ENCODE data around the gene VSTM4.
A peak's percentile ranks its signal among the peaks of the same experiment; 100 is the strongest.

Gene VSTM4

DNA sequence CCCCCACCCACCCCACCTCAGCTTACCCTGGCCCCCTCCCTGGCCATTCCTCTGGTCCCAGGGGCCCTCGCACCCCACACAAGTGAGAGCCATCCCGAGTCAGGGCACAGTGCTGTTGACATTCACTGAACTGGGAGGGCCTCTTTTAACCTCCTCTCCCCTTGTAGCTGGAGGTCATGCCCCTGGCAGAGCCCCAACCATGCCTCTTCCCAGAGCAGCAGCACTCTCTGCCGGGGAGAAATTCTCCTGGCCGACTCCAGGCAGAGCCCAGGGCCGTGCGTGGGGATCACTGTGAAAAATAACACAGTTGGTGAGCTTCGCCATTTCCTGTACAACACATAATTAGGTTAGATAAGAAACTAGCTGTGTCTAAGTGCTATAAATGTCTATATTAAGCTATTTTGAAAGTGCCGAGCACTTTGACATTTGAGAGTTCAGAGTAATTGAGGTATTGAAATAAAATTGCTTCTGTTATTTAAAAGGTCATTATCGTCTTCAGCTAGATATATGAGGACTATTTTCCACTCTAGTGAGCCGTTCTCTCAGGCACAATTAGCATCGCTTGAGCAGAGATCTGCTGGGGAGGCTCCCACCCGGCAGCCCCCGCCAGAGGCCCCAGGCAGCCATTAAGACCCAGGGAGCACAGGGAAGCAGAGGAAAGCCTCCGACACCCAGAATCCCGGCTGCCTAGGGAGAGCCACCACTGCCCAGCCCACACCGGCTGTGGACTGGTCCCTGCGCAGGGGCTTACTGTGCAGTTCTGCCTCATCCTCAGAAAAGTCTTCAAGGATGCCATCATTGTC is 113.3 kb downstream of the VSTM4 start:
- ATAC-seq, result no peak

DNA sequence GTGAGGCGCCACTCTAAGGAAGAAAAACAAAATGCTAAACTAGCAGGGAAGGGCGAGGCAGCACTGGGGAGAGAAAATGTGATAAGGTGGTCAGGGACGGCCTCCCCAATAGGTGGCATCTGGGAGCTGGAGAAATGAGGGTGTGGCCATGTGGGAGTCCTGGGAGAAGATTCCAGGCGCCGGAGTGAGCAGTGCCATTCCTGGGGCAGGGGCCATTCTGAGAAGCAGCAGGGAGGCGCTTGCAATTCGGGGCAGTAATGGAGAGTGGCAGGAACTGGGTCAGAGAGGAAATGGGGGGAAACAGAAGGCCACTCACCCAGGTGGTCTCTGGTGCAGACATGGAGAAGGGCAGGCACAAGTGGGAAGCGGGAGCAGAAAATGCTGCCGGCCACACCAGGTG is 113.9 kb downstream of the VSTM4 start:
- no peak for ATAC-seq

DNA sequence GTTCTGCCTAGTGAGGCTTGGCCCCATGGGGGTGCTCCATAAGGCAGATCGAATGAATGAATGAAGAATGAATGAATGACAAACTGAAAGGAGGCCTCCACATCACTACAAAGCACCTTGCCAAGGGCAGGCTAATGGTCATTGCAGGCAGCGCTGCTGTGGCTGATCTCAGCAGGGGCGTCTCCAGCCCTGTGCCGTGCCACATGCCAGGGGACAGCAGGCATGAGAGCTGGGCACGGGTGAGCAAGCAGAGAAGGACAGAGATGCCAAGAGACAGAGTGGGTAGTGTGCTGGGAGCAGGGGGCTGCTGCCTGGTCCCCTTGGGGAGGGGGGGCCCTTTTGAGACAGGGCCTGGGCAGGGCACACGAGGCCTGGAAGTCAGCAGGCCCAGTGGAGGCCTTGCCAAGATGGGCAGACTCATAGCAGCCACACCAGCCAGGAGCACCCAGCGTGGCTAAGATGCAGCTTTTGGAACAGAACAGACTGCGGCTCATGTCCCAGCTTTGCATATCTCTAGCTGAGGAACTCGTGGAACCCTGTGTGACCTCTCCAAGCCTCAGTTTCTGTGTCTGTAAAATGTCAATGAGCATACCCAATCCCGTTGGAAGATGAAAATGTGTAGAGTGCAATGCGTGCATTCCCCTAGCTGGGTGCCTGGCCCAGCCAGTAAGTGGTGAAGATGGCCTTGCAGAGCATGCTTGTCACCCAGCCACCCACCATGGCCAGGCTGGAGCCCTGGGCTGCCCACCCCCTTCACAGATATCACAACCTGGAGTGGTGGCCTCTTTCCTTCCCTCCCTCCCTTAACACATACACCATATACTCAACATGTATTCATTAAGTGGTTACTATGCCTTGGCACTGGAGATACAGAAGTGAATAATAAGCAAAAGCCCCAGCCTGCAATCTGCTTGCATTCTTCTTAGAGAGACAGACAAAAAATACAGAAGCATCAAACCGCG is 114.6 kb downstream of the VSTM4 start:
- ATAC-seq, result no peak

DNA sequence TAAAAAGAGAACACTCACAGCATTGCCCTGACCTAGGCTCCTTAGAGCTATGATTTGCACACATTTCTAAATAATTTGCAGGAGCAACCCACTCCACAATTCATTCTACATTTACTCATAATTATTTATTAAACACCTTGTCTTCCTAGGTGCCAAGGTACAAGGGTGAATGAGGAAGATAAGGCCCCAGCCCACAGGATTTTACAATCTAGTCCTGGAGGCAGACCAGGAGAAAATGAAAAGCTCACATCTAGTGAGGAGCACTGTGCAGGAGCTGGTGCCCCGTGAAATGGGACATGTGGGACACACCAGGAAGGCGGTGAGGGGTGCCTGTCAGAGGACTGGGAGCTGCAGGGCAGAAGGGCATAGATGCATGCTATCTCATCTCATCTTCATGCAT is 116.0 kb downstream of the VSTM4 start:
- ATAC-seq, result no peak

DNA sequence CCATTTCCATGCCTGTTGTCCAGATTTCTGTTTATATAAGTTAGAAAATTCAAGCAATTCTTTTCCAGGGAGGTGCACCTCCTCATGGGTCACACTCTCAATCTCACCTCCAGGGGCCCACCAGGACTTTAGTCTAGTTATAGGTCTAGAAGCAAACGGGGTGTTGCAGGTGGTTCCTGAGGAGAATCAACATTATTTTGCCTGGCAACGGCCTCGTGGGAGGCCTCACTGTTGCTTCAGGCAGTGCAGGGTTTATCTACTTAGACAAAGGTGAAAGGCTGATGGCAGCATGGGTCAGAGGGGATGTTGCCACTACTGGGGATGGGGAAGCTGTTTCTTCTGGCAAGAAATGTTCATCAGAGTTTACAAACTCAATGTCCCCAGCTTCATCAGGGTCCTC is 119.0 kb downstream of the VSTM4 start:
- ATAC-seq, result no peak

DNA sequence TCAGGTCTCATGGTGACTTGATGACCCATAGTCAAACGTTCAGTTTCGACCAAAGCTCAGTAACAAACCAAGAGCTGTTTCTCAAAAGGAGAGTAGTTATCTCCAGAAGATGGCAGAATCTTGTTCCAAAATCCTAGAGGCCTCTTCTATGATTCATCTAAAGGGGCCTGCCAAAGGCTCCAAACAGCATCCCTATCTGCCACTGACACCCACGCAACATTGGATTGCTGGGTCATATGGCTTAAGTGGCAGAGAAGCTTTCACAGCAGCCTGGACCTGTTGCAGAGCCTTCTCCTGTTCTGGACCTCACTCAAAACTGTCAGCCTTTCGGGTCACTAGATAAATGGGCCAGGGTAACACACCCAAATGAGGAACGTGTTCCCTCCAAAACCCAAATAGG is 121.7 kb downstream of the VSTM4 start:
- no peak for ATAC-seq

DNA sequence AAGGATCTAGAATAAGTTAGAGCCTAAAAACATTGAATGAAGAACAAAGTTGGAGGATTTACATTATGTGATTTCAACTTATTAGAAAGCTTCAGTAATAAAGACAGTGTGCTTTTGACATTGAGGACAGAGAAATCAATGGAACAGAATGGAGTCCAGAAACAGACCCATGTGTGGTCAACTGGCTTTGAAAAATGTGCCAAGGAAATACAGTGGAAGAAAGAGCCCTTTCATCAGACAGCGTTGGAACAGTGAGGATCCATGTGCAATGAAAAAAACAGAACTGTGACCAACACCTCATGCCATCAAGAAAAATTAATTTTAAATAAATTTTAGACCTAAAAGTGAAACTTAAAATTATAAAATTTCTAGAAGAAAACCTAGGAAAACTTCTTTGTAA is 125.1 kb downstream of the VSTM4 start:
- no peak for ATAC-seq

DNA sequence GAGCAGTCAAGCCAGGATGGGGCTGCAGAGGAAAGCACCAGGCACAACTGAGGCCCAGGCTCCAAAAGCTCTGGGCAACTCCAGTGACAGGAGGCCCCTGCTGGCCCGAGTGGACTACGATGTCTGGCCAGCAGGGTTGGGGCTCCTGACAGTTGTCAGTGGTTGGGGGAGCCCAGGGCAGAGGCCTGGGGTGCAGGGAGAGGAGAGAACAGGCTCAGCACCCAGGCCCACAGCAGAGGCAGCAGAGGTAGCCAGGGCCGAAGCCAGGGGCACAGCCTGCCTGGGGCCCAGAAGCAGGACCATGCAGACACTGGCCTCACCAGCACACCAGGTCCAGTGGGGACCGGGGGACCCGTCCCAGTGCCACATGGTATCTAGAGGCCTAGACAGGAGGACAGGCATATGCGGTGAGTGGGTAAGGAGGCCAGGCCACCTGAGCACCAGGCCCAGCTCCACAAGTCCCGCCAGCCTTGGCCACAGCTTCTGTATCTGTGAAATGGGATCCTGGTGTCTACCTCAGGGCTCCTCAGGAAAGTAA is 129.6 kb downstream of the VSTM4 start:
- ATAC-seq, result peak in 1 of 2 donors; percentile 24

DNA sequence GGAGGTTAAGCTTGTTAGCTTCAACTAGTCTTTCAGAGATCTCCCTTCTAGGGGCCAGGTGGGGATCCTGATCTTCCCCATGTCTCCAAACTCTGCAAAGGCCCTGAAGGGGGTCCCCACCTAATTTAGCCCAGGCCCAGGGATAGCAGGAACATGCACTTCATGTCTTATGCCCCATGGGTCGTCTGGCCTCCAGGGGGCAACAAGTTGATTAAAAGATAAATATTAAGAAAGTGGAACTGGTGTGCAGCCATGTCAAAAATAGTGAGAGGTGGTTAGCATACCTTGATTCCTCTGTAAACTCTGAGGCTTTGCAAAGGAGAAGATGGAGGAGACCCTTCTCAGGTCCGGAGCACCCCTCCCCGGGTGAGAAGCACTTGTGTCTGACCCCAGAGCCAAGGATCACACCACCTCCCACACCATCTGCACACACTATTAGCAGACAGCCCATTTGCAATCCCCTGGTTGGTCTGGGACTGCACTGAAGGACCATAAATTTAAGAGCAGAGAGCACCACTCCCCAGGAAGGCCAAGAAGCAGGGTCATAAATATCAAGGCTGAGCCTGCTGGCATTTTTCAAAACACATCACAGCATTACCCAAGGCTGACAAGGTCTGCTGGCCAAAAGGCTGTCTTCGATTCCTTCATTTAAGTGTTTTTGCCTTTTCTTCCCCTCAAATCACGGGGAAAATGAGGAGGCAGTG is 131.5 kb downstream of the VSTM4 start:
- no peak for ATAC-seq

DNA sequence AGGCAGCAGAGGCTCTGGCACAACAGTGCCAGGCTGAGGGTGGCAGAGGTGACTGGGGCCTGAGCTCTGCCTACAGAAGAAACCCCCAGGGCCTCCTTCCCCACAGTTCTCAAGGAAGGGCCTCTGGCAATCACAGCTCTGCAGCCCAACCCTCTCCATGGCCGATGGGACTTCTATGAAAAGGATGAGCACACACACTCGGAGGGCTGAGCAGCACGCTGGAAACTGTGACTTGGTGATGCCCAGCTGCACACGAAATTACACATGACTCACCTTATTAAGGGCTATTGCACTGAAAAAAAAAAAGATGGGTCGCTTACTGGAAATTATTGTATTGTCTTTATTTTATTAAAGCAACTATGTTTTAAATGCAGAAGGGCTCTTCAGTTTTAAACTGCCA is 132.7 kb downstream of the VSTM4 start:
- ATAC-seq, result no peak

DNA sequence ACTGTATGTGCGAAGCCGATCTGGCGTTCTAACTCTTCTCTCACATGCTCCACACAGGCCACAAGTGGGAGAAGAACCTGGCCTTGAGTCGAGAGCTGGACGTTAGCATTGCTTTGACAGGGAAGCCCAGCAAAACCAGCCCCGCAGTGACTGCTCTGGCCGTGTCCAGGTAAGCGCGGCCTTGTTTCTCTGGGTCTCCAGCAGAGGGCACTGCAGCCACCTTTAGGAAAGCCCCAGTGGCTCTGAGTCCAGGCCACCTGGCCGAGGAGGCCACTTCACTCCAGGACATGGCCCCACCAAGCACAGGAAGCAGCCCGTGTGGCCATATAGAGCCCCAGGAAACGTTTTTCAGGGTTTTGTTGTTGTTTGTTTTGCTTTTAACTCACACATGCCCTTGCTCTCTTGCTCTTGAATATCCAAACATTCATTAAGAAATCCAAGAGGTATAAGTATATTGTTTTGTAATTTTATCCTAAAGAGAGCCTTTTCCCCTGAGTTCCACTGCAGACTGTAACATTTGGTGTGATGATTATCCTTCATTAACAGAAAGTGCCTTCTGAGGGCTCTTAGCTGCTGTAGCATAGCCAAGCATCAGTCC is 133.9 kb downstream of the VSTM4 start:
- peak in 1 of 2 donors; percentile 46 for ATAC-seq

DNA sequence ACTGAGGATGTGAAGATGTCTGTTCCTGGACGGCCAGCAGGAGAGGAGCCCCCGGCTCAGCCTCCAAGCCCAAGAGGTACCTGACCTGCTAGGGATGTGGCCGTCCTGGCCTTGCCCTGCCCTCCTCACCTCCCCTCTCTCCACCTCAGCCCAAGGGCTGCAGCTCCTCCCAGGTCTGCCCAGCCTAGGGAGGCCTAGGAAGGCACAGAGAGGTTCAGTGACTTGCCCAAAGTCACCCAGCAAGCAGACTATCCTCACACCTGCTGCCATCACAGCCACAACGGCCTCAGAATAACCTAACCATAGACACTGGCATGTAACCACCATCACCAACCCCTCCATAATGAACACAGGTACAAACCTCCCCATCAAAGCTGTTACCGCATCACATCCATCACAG is 137.0 kb downstream of the VSTM4 start:
- no peak for ATAC-seq

DNA sequence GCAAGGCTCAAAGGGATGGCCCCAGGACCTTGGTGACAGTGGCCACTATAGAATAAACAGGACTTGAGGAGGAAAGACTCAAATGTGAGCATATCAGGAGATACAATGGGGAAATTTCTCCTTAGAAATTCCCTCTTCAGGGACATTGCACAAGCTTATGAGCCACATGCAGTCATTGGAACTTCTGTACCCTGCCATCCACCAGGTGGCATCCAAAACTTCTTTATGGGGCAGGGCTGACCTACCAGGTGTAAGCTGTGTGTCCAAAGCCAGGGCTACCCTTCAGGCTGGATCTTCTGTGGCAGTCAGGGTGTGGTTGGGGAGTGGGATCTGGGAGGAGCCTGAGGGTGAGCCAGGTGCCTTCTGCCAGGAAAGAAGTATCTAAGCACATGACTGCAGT is 139.1 kb downstream of the VSTM4 start:
- no peak for ATAC-seq

DNA sequence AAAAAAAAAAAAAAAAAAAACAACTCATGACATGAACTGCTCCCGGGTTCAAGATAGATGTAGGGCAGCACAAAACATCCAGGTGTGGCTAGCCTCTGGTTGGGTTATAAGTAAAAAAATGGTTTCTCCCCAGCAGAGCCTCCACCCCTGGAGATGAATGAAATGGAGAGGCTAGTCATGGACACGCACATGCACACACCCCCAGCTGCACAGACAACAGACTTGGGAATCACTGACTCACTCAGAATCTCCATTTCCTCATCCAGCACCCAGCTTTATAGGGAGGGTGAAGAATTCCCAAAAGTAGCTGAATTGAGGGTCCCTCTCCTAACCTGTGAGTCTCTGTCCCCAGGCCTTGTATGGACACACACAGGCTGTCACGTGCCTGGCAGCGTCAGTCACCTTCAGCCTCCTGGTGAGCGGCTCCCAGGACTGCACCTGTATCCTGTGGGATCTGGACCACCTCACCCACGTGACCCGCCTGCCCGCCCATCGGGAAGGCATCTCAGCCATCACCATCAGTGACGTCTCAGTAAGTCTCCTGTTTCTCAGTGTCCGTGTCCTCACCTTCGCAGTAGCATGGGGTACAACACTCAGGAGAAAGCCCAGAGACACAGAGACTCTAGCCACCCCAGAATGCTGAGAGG is 140.7 kb downstream of the VSTM4 start:
- ATAC-seq, result no peak

DNA sequence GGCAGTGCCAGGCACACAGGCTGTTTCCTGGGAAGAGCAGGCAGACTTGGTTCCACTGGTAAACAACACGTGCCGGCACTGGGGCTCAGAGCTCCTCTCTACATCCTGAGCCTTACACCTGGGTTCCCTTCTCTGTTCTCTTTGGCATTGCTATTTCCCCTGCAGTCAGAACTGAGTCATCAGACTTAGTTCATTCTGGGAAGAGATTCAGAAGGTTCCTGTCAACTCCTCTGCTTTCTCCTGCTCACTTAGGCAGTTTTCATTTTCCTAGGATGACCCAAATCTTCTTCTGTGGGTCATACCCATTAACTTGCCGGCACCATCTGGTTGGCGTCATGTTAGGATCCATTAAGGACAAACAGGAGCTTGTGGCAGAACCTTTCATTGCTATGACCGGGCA is 142.3 kb downstream of the VSTM4 start:
- ATAC-seq, result no peak

DNA sequence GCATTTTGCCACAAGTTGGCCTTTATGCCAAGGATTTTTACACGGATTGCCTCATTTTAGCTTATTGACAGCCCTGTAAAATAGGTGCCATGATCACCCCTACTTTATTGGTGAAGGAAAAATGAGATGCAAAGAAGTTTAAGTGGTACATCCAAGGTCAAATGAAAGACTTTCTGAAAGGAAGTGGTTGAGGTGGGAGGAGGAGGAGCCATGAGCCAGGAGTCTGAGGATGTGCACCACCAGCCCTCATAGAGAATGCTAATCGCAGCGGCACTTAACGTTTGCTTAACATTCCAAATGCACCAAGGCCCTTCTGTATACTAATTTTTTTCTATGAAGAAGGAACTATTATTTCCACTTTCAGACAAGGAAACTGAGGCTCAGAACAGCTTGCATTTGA is 144.7 kb downstream of the VSTM4 start:
- no peak for ATAC-seq

DNA sequence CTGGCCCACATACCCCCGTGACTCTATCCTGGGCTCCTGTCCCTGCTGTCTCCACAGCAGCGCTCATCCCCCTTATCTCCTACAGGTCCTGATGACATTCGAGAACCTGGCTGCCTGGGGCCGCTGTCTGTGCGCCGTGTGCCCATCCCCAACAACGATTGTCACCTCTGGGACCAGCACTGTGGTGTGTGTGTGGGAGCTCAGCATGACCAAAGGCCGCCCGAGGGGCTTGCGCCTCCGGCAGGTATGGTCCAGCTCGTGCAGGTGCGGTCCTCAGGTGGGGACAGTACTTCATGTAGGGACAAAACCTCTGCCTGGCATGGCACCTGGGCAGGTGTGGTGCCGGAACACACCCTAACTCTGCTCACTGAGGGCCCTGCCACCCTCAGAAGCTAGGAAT is 145.3 kb downstream of the VSTM4 start:
- ATAC-seq, result no peak

DNA sequence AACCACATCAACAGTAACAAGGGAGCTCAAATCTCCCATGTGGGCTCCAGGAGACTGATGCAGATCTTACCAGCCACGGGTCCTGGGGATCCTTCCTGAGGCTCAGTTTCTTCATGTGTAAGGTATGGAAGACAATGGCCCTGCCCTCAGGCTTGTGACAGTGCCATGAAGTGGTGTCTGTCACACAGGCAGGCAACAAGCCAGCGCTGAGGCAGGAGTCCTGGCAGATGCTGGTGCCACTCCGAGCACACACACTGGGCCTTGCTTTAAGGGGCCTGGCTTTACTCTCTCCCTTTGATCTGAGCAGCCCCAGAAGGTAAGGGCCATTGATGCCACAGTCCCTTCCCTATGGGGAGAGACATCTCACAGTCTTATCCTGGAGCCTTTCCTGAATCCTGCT is 147.3 kb downstream of the VSTM4 start:
- ATAC-seq, result no peak

DNA sequence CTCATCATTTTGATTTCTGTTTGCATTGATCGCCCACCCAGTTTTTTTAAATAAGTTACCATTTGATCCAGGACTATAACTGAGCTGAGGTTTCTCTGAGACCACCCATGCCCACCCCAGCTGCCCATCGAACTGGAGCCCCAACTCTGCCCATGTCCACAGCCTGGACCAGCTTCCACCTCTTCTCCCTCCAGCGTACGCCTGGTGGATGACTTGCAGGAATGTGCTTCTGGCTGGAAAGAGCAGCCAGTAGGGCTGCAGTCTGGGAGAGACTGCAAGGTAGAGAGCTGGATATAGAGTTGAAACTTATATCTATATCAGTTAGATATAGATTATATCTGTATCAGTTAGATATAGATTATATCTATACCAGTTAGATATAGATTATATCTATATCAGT is 149.9 kb downstream of the VSTM4 start:
- ATAC-seq, result no peak

Data from activated CD4-positive, CD25-positive, alpha-beta regulatory T cell treated with anti-CD3 and anti-CD28 coated beads, Interleukin-2, amount 50 U/mL, for 24 hours (primary cell).